Myocyte (in vitro differentiated cells): ENCODE data around the gene GAN. TPM values are rescaled to one million over a fixed set of nuclear protein-coding genes. Genes with fewer than 3 reads are reported as not detected.
"Not testable (repeated sequence)": the region's sequence is repeated elsewhere in the genome, so short reads cannot be mapped to it uniquely, and the experiment has no call there.

Experiments used
- DNase-seq: peaks from one replicate; pipeline ENCODE4 v3.0.0-alpha.2; 2012; ENCODE audit warnings: low read depth
- total RNA-seq: library from RNA; depleted of rRNA; stranded (reverse); fragments of >200 nt; gene quantifications from 2 replicates; pipeline ENCODE4 v1.2.3, GENCODE V29; 2014

The GAN gene
- total RNA-seq, 1 donor from 2014 or later: 10.3 TPM

- no peak for DNase-seq
Observed at GRCh38 chr16:81397058-81397878, 82.5 kb downstream of the GAN start.

GRCh38 chr16:81397879-81398520, 83.2 kb downstream of the GAN start:
- DNase-seq: no peak

- DNase-seq: no peak
Observed at GRCh38 chr16:81399909-81400308, 85.1 kb downstream of the GAN start.

- DNase-seq: peak; percentile 4
Observed at GRCh38 chr16:81401035-81401950, 86.5 kb downstream of the GAN start.

GRCh38 chr16:81403208-81403600, 88.4 kb downstream of the GAN start:
- DNase-seq: no peak

- peak; percentile 78 for DNase-seq
Observed at GRCh38 chr16:81403601-81404391, 89.0 kb downstream of the GAN start.

- not testable (repeated sequence) for DNase-seq
Observed at GRCh38 chr16:81405002-81405401, 90.2 kb downstream of the GAN start.

- peak; percentile 67 for DNase-seq
Observed at GRCh38 chr16:81405702-81406113, 90.9 kb downstream of the GAN start.

GRCh38 chr16:81408409-81408950, 93.7 kb downstream of the GAN start:
- DNase-seq: no peak

GRCh38 chr16:81409016-81409556, 94.3 kb downstream of the GAN start:
- DNase-seq: peak; percentile 2

GRCh38 chr16:81410643-81411293, 96.0 kb downstream of the GAN start:
- peak; percentile 3 for DNase-seq

- no peak for DNase-seq
Observed at GRCh38 chr16:81413245-81413990, 98.7 kb downstream of the GAN start.

GRCh38 chr16:81415751-81416150, 101.0 kb downstream of the GAN start:
- DNase-seq: no peak

GRCh38 chr16:81416749-81417148, 102.0 kb downstream of the GAN start:
- no peak for DNase-seq

GRCh38 chr16:81417210-81417609, 102.4 kb downstream of the GAN start:
- no peak for DNase-seq

GRCh38 chr16:81419806-81420205, 105.0 kb downstream of the GAN start:
- DNase-seq: no peak

- DNase-seq: no peak
Observed at GRCh38 chr16:81421126-81421525, 106.4 kb downstream of the GAN start.

- DNase-seq: no peak
Observed at GRCh38 chr16:81421536-81421935, 106.8 kb downstream of the GAN start.

- not testable (repeated sequence) for DNase-seq
Observed at GRCh38 chr16:81422153-81422552, 107.4 kb downstream of the GAN start.
